ENCODE measurements around the gene EBPL.

Gene EBPL

GRCh38 chr13:49678191-49678914 is 12.9 kb downstream of the EBPL start:
- H3K27me3 ChIP-seq, result no peaks in the 10 kb centered on the region
- no peak overlapping the region for H3K4me2 ChIP-seq
- peaks cover 77% of the 10 kb centered on the region for H3K36me3 ChIP-seq
- no peak overlapping the region for H3K27ac ChIP-seq
- H3K9me3 ChIP-seq, result peaks cover 19% of the 10 kb centered on the region
- no peak overlapping the region for H3K4me3 ChIP-seq
- H4K20me1 ChIP-seq, result peaks cover 91% of the 10 kb centered on the region
- H3K9ac ChIP-seq, result no peak overlapping the region
- H3K4me1 ChIP-seq, result peaks cover 17% of the 10 kb centered on the region
- no peak for TF ChIP-seq Cebpa-rat (IDR thresholded peaks at IDR 0.05)

GRCh38 chr13:49676581-49677298 is 14.5 kb downstream of the EBPL start:
- no peaks in the 10 kb centered on the region for H3K27me3 ChIP-seq
- peaks cover 19% of the 10 kb centered on the region for H3K9me3 ChIP-seq
- H3K27ac ChIP-seq, result no peak overlapping the region
- peaks cover 14% of the 10 kb centered on the region for H3K4me1 ChIP-seq
- no peak overlapping the region for H3K4me3 ChIP-seq
- no peak overlapping the region for H3K9ac ChIP-seq
- peaks cover 91% of the 10 kb centered on the region for H4K20me1 ChIP-seq
- peaks cover 76% of the 10 kb centered on the region for H3K36me3 ChIP-seq
- TF ChIP-seq Cebpa-rat (IDR thresholded peaks at IDR 0.05), result no peak
- H3K4me2 ChIP-seq, result no peak overlapping the region

GRCh38 chr13:49670828-49671227 is 20.5 kb downstream of the EBPL start:
- no peak overlapping the region for H3K4me3 ChIP-seq
- 0 out of 2 replicates have a peak, but pooled peaks cover 8% of the 10 kb centered on the region for H3K4me1 ChIP-seq
- H3K4me2 ChIP-seq, result no peak overlapping the region
- peaks cover 69% of the 10 kb centered on the region for H4K20me1 ChIP-seq
- no peak for TF ChIP-seq Cebpa-rat (IDR thresholded peaks at IDR 0.05)
- no peak overlapping the region for H3K9ac ChIP-seq
- no peak overlapping the region for H3K27ac ChIP-seq
- H3K36me3 ChIP-seq, result peaks cover 62% of the 10 kb centered on the region
- no peaks in the 10 kb centered on the region for H3K27me3 ChIP-seq
- 0 out of 2 replicates have a peak, but pooled peaks cover 4% of the 10 kb centered on the region for H3K9me3 ChIP-seq

GRCh38 chr13:49669735-49670309 is 21.5 kb downstream of the EBPL start:
- TF ChIP-seq Cebpa-rat (IDR thresholded peaks at IDR 0.05), result no peak
- Histone ChIP-seq H4K20me1 (peaks cover 60% of the 10 kb centered on the region), H3K36me3 (peaks cover 62% of the 10 kb centered on the region), H3K27ac (no peak overlapping the region), H3K9ac (no peak overlapping the region), H3K4me1 (0 out of 2 replicates have a peak, but pooled peaks cover 8% of the 10 kb centered on the region), H3K4me2 (no peak overlapping the region), H3K4me3 (no peak overlapping the region), H3K27me3 (no peaks in the 10 kb centered on the region), H3K9me3 (0 out of 2 replicates have a peak, but pooled peaks cover 3% of the 10 kb centered on the region)

- Histone ChIP-seq H3K27ac (no peak overlapping the region), H3K4me3 (no peak overlapping the region)
Observed at GRCh38 chr13:49667773-49668172, 23.5 kb downstream of the EBPL start.

GRCh38 chr13:49664606-49665005 is 26.7 kb downstream of the EBPL start:
- H4K20me1 ChIP-seq, result peaks cover 23% of the 10 kb centered on the region; the same call in 1 of the 2 replicates
- H3K36me3 ChIP-seq, result peaks cover 95% of the 10 kb centered on the region
- no peak for TF ChIP-seq Cebpa-rat (IDR thresholded peaks at IDR 0.05)

More at GRCh38 chr13:49667773-49668172, 23.5 kb downstream of the EBPL start:
- no peak for TF ChIP-seq Cebpa-rat (IDR thresholded peaks at IDR 0.05)
- no peaks in the 10 kb centered on the region for H3K27me3 ChIP-seq
- H3K9me3 ChIP-seq, result no peaks in the 10 kb centered on the region
- H3K9ac ChIP-seq, result no peak overlapping the region
- H3K4me1 ChIP-seq, result 0 out of 2 replicates have a peak, but pooled peaks cover 8% of the 10 kb centered on the region
- peaks cover 48% of the 10 kb centered on the region for H4K20me1 ChIP-seq
- H3K36me3 ChIP-seq, result peaks cover 67% of the 10 kb centered on the region
- no peak overlapping the region for H3K4me2 ChIP-seq

GRCh38 chr13:49657241-49657641 is 34.0 kb downstream of the EBPL start:
- Histone ChIP-seq H3K9me3 (no peaks in the 10 kb centered on the region), H3K9ac (no peak overlapping the region), H3K4me2 (no peak overlapping the region), H3K4me3 (no peak overlapping the region), H3K27ac (no peak overlapping the region), H3K4me1 (peaks cover 19% of the 10 kb centered on the region), H4K20me1 (0 out of 2 replicates have a peak, but pooled peaks cover 7% of the 10 kb centered on the region), H3K36me3 (peaks cover 70% of the 10 kb centered on the region), H3K27me3 (no peaks in the 10 kb centered on the region)
- no peak for TF ChIP-seq Cebpa-rat (IDR thresholded peaks at IDR 0.05)

More at GRCh38 chr13:49664606-49665005, 26.7 kb downstream of the EBPL start:
- no peaks in the 10 kb centered on the region for H3K4me1 ChIP-seq
- no peak overlapping the region for H3K27ac ChIP-seq
- H3K9ac ChIP-seq, result no peak overlapping the region
- H3K4me2 ChIP-seq, result no peak overlapping the region
- H3K4me3 ChIP-seq, result no peak overlapping the region
- H3K9me3 ChIP-seq, result no peaks in the 10 kb centered on the region
- no peaks in the 10 kb centered on the region for H3K27me3 ChIP-seq

- Histone ChIP-seq H3K27me3 (no peaks in the 10 kb centered on the region), H3K27ac (no peak overlapping the region), H4K20me1 (no peaks in the 10 kb centered on the region), H3K4me2 (no peak overlapping the region), H3K4me3 (no peak overlapping the region), H3K9ac (no peak overlapping the region), H3K36me3 (peaks cover 57% of the 10 kb centered on the region), H3K9me3 (no peaks in the 10 kb centered on the region), H3K4me1 (peaks cover 26% of the 10 kb centered on the region)
- no peak for TF ChIP-seq Cebpa-rat (IDR thresholded peaks at IDR 0.05)
Observed at GRCh38 chr13:49655906-49656305, 35.4 kb downstream of the EBPL start.

- Histone ChIP-seq H3K4me1 (peaks cover 26% of the 10 kb centered on the region), H3K4me2 (no peak overlapping the region), H4K20me1 (no peaks in the 10 kb centered on the region), H3K36me3 (peaks cover 44% of the 10 kb centered on the region), H3K27me3 (no peaks in the 10 kb centered on the region), H3K27ac (no peak overlapping the region), H3K9me3 (no peaks in the 10 kb centered on the region), H3K9ac (no peak overlapping the region), H3K4me3 (no peak overlapping the region)
- no peak for TF ChIP-seq Cebpa-rat (IDR thresholded peaks at IDR 0.05)
Observed at GRCh38 chr13:49654011-49654410, 37.3 kb downstream of the EBPL start.

- Histone ChIP-seq H4K20me1 (no peaks in the 10 kb centered on the region), H3K4me2 (peak overlapping the region; percentile 49), H3K4me1 (peaks cover 26% of the 10 kb centered on the region), H3K27ac (no peak overlapping the region), H3K9ac (no peak overlapping the region), H3K4me3 (no peak overlapping the region), H3K36me3 (peaks cover 38% of the 10 kb centered on the region), H3K27me3 (no peaks in the 10 kb centered on the region), H3K9me3 (no peaks in the 10 kb centered on the region)
- TF ChIP-seq Cebpa-rat (IDR thresholded peaks at IDR 0.05), result no peak
Observed at GRCh38 chr13:49653478-49653877, 37.8 kb downstream of the EBPL start.
